ENCODE measurements around the gene TAT. TPM values are rescaled to one million over a fixed set of nuclear protein-coding genes. Genes with fewer than 3 reads are reported as not detected.

The TAT gene
- total RNA-seq, 1 donor from 2014 or later, result not detected

DNA sequence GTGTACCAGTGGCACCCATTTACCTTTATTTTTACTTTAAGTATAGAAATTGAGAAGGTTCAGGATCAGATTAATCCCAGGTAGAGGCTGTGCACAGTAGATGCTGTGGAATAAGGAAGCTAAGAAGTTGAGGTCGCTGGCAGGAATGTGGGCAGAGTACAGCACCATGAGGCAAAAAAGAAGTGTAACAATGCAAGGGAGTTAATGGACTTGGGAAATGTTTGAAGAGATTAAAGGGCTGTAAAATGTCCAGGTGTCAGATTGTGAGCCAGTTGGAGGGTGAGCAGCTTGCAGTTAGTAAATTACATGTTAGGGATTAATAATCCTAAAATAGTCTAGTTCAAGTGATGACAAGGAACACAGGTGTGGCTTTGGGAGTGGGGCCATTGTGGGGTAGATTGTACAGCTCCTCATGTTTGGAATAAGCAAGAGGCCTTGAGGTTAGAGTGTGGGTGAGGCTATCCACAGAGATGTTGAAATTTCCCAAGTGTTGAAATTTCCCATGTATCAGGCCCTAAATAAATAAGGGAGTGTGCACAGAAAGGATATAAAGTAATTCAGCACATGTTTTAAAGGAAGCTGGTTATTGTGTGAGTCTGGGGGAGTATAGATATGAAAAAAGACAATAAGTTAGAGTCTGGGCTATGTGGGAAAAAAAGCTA, 21.5 kb downstream of the TAT start:
- TF ChIP-seq, protein P1, sequence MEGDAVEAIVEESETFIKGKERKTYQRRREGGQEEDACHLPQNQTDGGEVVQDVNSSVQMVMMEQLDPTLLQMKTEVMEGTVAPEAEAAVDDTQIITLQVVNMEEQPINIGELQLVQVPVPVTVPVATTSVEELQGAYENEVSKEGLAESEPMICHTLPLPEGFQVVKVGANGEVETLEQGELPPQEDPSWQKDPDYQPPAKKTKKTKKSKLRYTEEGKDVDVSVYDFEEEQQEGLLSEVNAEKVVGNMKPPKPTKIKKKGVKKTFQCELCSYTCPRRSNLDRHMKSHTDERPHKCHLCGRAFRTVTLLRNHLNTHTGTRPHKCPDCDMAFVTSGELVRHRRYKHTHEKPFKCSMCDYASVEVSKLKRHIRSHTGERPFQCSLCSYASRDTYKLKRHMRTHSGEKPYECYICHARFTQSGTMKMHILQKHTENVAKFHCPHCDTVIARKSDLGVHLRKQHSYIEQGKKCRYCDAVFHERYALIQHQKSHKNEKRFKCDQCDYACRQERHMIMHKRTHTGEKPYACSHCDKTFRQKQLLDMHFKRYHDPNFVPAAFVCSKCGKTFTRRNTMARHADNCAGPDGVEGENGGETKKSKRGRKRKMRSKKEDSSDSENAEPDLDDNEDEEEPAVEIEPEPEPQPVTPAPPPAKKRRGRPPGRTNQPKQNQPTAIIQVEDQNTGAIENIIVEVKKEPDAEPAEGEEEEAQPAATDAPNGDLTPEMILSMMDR (conservative IDR thresholded peaks at IDR 0.05), result no peak
- no peaks in the 10 kb centered on the region for H3K36me3 Mint-ChIP-seq (ENCODE audit: low read depth)
- DNase-seq (ENCODE audit: low read depth, low spot score), result no peak

DNA sequence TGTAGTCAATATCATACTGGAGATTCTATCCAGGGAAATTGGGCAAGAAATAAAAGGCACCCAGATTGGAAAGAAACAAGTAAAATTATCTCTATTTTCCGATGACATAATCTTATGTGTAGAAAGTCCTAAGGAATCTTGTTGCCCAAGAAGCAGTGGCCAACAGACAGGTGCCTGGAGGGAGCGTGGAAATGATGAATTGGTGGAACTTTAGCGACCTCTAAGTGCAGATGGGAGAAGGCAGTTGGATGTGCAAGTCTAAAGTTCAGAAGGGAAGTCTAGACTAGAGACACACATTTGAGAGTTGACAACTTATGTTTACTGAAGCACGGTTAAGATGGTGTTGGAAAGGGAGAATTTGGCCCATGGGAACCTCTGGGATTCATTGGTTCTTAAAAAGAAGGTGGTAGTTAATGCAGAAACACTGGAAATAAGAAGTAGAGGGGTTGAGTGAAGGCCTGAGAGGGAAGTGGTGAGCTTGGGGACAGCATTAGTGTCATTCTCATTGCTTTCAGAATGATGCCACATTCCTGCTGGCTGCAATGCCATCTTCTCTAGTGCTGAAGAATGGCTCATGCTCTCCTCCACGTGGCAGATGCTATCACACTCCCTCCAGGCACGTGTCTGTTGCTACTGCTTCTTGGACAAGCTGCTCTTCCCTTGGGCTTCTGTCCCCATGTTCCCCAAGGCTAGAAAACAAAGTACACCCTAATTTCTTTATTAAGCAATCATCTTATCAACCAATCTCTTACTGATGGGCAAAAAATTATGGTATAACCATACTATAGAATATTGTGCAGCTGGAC, 24.0 kb downstream of the TAT start:
- TF ChIP-seq, protein P1 (conservative IDR thresholded peaks at IDR 0.05), result no peak
- Mint-ChIP-seq H3K27me3 (ENCODE audit: low read depth) (peaks cover 45% of the 10 kb centered on the region), H3K36me3 (ENCODE audit: low read depth) (no peaks in the 10 kb centered on the region), H3K9me3 (no peaks in the 10 kb centered on the region), H3K27ac (ENCODE audit: unreplicated experiment) (no peak overlapping the region), H3K4me1 (no peaks in the 10 kb centered on the region), H3K4me3 (no peak overlapping the region)
- no peak for DNase-seq (ENCODE audit: low read depth, low spot score)

More for the DNA sequence above, 21.5 kb downstream of the TAT start:
- H3K4me1 Mint-ChIP-seq, result no peaks in the 10 kb centered on the region
- H3K4me3 Mint-ChIP-seq, result no peak overlapping the region
- peaks cover 63% of the 10 kb centered on the region for H3K27me3 Mint-ChIP-seq (ENCODE audit: low read depth)
- no peak overlapping the region for H3K27ac Mint-ChIP-seq (ENCODE audit: unreplicated experiment)
- no peaks in the 10 kb centered on the region for H3K9me3 Mint-ChIP-seq

DNA sequence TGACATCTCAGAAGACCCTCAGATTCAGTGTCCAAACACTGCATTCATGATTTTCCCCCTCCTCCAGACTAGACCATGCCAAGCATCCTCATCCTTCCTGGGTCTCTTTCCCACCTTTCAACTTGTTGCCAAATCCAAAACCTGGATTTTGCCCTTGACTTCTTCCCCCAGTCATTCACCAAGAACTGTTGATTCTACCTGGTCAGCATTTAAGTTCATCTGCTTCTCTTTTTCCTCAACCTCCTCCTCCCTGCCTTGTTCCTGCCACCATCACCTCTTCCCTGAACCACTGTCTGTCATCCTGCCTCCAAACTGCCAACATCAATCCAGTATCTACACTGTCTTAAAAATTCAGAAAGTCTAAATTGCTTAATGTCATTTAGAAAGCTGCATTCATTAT, 29.7 kb downstream of the TAT start:
- Mint-ChIP-seq H3K36me3 (ENCODE audit: low read depth) (no peaks in the 10 kb centered on the region), H3K4me3 (no peak overlapping the region), H3K27ac (ENCODE audit: unreplicated experiment) (no peak overlapping the region), H3K27me3 (ENCODE audit: low read depth) (peaks cover 26% of the 10 kb centered on the region), H3K9me3 (no peaks in the 10 kb centered on the region), H3K4me1 (peaks cover 3% of the 10 kb centered on the region)
- no peak for DNase-seq (ENCODE audit: low read depth, low spot score)
- TF ChIP-seq, protein P1 (conservative IDR thresholded peaks at IDR 0.05), result no peak

DNA sequence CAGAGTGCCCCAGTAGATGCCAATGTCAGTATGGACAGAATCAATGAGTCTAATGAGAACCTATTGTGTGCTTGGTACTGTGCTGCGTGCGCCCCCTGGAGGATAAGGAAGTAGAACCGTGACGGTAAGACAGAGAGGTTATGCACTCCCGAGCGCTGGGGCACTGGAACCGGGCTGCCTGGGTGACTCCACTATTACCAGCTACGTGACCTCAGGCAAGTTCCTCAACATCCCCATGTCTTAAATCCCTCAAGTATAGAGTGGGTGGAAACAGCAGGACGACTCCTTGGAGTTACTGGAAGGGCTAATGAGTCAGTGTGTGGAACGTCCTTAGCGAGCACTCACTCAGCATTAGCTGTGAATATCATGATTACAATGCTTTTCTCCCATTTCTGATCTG, 34.5 kb downstream of the TAT start:
- Mint-ChIP-seq H3K9me3 (no peaks in the 10 kb centered on the region), H3K4me3 (no peak overlapping the region), H3K27ac (ENCODE audit: unreplicated experiment) (no peak overlapping the region), H3K27me3 (ENCODE audit: low read depth) (peaks cover 39% of the 10 kb centered on the region), H3K36me3 (ENCODE audit: low read depth) (no peaks in the 10 kb centered on the region), H3K4me1 (peaks cover 3% of the 10 kb centered on the region)
- DNase-seq (ENCODE audit: low read depth, low spot score), result peak; percentile 40
- TF ChIP-seq, protein P1 (conservative IDR thresholded peaks at IDR 0.05), result peak; percentile 63

DNA sequence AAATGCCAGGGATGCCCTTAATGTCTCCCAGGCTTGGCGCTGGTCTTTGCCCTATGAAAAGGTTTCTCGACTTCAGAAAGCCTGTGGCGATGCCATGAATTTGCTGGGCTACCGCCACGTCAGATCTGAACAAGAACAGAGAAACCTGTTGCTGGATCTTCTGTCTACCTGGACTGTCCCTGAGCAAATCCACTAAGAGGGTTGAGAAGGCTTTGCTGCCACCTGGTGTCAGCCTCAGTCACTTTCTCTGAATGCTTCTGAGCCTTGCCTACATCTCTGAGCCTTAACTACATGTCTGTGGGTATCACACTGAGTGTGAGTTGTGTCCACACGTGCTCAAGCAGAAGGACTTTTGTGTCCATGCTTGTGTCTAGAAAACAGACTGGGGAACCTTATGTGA, 39.2 kb downstream of the TAT start:
- Mint-ChIP-seq H3K27me3 (ENCODE audit: low read depth) (peaks cover 36% of the 10 kb centered on the region), H3K27ac (ENCODE audit: unreplicated experiment) (no peak overlapping the region), H3K4me1 (peaks cover 3% of the 10 kb centered on the region), H3K36me3 (ENCODE audit: low read depth) (no peaks in the 10 kb centered on the region), H3K4me3 (no peak overlapping the region), H3K9me3 (no peaks in the 10 kb centered on the region)
- TF ChIP-seq, protein P1 (conservative IDR thresholded peaks at IDR 0.05), result peak; percentile 69
- peak; percentile 5 for DNase-seq (ENCODE audit: low read depth, low spot score)
